SK-N-SH (cell line): Measurements from ENCODE around the gene DGKE.

Experiments
- CHD2 ChIP-seq: fragments of 150-350 bp; IDR thresholded peaks from 2 replicates; pipeline ENCODE4 v1.6.1; 2018; ENCODE audit warnings: low read length; ENCODE audit not compliant: partially characterized antibody
- CTCF ChIP-seq: fragments of 200-600 bp; sonication (generic); IDR thresholded peaks from 2 replicates; pipeline ENCODE4 v1.6.1; 2017; ENCODE audit warnings: antibody characterized with exemption, mild to moderate bottlenecking, moderate library complexity
- IRF3 ChIP-seq: fragments of 150-350 bp; IDR thresholded peaks from 2 replicates; pipeline ENCODE4 v1.6.1; 2016; ENCODE audit warnings: mild to moderate bottlenecking, low read depth, low read length
- REST ChIP-seq: IDR thresholded peaks from 2 replicates; pipeline ENCODE4 v1.6.1; 2012; ENCODE audit warnings: mild to moderate bottlenecking, low read depth, low read length, moderate library complexity

- TF ChIP-seq CTCF (no peak), REST (no peak), CHD2 (no peak), IRF3 (no peak)
These were observed 16.6 kb downstream of the DGKE start for GRCh38 chr17:56850591-56850990.
